AG09309 (cell line): Measurements from ENCODE around the gene FNDC5.

Source experiments
- DNase-seq: peaks from one replicate; pipeline ENCODE4 v3.0.0-alpha.2; 2010; ENCODE audit warnings: low read depth
- H3K4me3 ChIP-seq: 2 replicates; pipeline ENCODE4 v1.5.1; 2011; ENCODE audit warnings: mild to moderate bottlenecking, low read depth, low read length, moderate library complexity; ENCODE audit not compliant: control insufficient read depth
- TF ChIP-seq, protein P1 (sequence below): IDR thresholded peaks from 2 replicates; pipeline ENCODE4 v1.5.1; 2011; ENCODE audit warnings: mild to moderate bottlenecking, low read depth, low read length, inconsistent platforms; ENCODE audit not compliant: insufficient read depth, control insufficient read depth; ENCODE audit errors: missing control alignments

FNDC5 gene

GRCh38 chr1:32871364-32872191 lies 866 bp upstream of the FNDC5 start:
- H3K4me3 ChIP-seq = peak overlapping the region; percentile 17; the same call in 1 of the 2 replicates
- TF ChIP-seq, protein P1, sequence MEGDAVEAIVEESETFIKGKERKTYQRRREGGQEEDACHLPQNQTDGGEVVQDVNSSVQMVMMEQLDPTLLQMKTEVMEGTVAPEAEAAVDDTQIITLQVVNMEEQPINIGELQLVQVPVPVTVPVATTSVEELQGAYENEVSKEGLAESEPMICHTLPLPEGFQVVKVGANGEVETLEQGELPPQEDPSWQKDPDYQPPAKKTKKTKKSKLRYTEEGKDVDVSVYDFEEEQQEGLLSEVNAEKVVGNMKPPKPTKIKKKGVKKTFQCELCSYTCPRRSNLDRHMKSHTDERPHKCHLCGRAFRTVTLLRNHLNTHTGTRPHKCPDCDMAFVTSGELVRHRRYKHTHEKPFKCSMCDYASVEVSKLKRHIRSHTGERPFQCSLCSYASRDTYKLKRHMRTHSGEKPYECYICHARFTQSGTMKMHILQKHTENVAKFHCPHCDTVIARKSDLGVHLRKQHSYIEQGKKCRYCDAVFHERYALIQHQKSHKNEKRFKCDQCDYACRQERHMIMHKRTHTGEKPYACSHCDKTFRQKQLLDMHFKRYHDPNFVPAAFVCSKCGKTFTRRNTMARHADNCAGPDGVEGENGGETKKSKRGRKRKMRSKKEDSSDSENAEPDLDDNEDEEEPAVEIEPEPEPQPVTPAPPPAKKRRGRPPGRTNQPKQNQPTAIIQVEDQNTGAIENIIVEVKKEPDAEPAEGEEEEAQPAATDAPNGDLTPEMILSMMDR = no peak
- no peak for DNase-seq

GRCh38 chr1:32869923-32870614 lies 643 bp downstream of the FNDC5 start:
- TF ChIP-seq, protein P1 = no peak
- no peak overlapping the region; the same call in 1 of the 2 replicates for H3K4me3 ChIP-seq
- DNase-seq = no peak

DNA sequence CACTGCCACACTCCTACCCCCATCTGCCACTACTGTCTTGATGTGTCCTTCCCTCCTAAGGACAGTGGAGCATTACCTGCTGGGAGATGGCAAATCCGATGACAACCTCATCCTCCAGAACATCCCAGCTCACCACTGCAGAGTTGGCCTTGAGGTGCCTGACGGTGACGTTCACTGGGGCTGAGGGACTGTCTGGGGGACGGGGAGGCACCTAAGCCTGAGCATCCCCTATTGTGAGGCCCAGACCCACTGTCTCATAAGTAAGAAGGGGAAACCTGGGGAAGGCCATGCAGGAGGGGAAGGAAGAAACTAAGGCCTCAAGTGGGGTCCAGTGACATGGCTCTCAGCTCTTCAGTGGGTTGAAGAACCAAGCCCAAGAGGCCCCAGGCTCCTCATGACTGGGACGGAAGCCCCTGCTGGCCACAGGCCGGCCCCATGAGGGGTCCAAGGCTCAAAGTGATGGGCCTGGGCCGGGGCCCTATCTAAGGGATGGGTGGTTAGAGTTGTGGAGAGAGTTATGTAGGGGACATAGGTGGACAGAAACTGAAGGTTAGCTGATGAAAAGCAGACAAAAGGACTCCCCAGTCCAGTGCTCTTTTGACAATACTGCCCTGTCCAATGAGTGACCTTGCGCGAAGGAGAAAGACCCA lies 1.8 kb downstream of the FNDC5 start:
- TF ChIP-seq, protein P1 = no peak
- no peak overlapping the region for H3K4me3 ChIP-seq
- no peak for DNase-seq

GRCh38 chr1:32868085-32868484 lies 2.6 kb downstream of the FNDC5 start:
- no peak overlapping the region for H3K4me3 ChIP-seq
- TF ChIP-seq, protein P1 = no peak
- DNase-seq = no peak

- DNase-seq = no peak
- TF ChIP-seq, protein P1 = no peak
- no peak overlapping the region for H3K4me3 ChIP-seq
These were observed 3.0 kb downstream of the FNDC5 start for GRCh38 chr1:32867671-32868070.

- TF ChIP-seq, protein P1 = no peak
- no peak for DNase-seq
- no peak overlapping the region for H3K4me3 ChIP-seq
These were observed 3.6 kb downstream of the FNDC5 start for GRCh38 chr1:32867151-32867550.
